Gastrocnemius medialis (tissue), 4 donors: Measurements from ENCODE around the gene UBN1. TPM values are rescaled to one million over a fixed set of nuclear protein-coding genes. Genes with fewer than 3 reads are reported as not detected.

Source experiments
- ATAC-seq, 2 donors: fragments of 150-250 bp; one replicate each; pipeline ENCODE4 v1.9.1; 2016
- DNase-seq, 2 donors: peaks; one replicate each; pipeline ENCODE4 v3.0.0-alpha.2; 2019
- H3K27ac ChIP-seq, 4 donors: fragments of 200-600 bp; sonication (generic); 1 replicate in 1 of 4; 2 replicates in 3 of 4; pipeline ENCODE4 v1.5.1; 2016 to 2018; ENCODE audit warnings: mild to moderate bottlenecking in 2 of 4, moderate library complexity in 1 of 4
- H3K27me3 ChIP-seq, 3 donors: fragments of 200-600 bp; sonication (generic) in 2 of 3; 1 replicate in 1 of 3; 2 replicates in 2 of 3; pipeline versions ENCODE4 v1.5.1 to v1.6.0; 2016 to 2019; ENCODE audit warnings: mild to moderate bottlenecking in 1 of 3, moderate library complexity in 1 of 3
- H3K36me3 ChIP-seq, 2 donors: fragments of 200-600 bp; sonication (generic) in 1 of 2; one replicate each; pipeline ENCODE4 v1.5.1; 2017 to 2018
- H3K4me1 ChIP-seq, 2 donors: fragments of 200-600 bp; sonication (generic) in 1 of 2; one replicate each; pipeline ENCODE4 v1.5.1; 2016 to 2017; ENCODE audit warnings: mild to moderate bottlenecking in 2 of 2
- H3K4me3 ChIP-seq, 4 donors: fragments of 200-600 bp; sonication (generic) in 3 of 4; 1 replicate in 1 of 4; 2 replicates in 3 of 4; pipeline ENCODE4 v1.5.1; 2016 to 2019; ENCODE audit warnings: mild to moderate bottlenecking in 2 of 4
- H3K9me3 ChIP-seq, 3 donors: fragments of 200-600 bp; sonication (generic) in 2 of 3; 1 replicate in 1 of 3; 2 replicates in 2 of 3; pipeline ENCODE4 v1.5.1; 2016 to 2019
- POLR2A ChIP-seq, 2 donors: fragments of 450-650 bp; IDR thresholded peaks; one replicate each; pipeline ENCODE4 v1.6.1; 2017; ENCODE audit warnings: antibody characterized with exemption in 2 of 2, mild to moderate bottlenecking in 2 of 2, moderate library complexity in 2 of 2
- in situ Hi-C, 4 donors: fragments of 200-750 bp; cut with MboI; loops; one replicate each; pipeline versions ENCODE4 v1.15.0 to v1.8.0; 2017; ENCODE audit warnings: low sequenced_read_pairs in 4 of 4
- intact Hi-C: fragments of 100-400 bp; cut with DNase I; formaldehyde crosslinking; loops from one replicate; pipeline ENCODE4 v1.15.1; 2023; ENCODE audit warnings: low total_unique reads
- total RNA-seq, 4 donors: library from RNA; depleted of rRNA; stranded (reverse); fragments of >200 nt; gene quantifications; one replicate each; pipeline versions ENCODE4 v1.1.0 to v1.2.3, GENCODE V29; 2016
- TF ChIP-seq, protein P1 (sequence below), 5 experiments: fragments of 450-650 bp in 3 of 5; fragments of 200-600 bp in 2 of 5; sonication (generic) in 2 of 5; IDR thresholded peaks in 4 of 5; conservative IDR thresholded peaks in 1 of 5; 1 replicate in 4 of 5; 2 replicates in 1 of 5; pipeline ENCODE4 v1.5.1; 2016 to 2019; ENCODE audit warnings: antibody characterized with exemption in 5 of 5, mild to moderate bottlenecking in 3 of 5, moderate library complexity in 3 of 5

UBN1 gene
- total RNA-seq, 4 donors from 2014 or later, result 25.3 to 33.4 (median 28.2) TPM

DNA sequence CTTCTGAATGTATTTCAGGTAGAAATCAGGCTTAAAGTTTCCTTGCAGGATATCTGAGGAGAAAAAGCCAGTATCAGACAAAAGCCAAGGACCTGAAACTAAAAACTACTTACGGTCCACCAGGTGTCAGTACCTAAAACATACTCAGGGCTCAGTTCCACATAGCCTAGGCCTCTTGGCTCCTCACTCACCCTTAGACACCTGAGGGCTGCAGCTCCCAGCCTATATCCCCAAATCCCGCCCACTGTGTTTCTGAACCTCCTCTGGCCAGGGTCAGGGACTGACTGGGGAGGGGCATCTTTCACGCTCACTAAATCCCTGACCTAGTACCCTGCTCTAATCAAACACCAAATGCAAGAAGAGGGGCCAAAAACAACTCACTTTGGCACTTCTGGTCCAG lies 36.0 kb upstream of the UBN1 start:
- in situ Hi-C loops, result no loop called here

DNA sequence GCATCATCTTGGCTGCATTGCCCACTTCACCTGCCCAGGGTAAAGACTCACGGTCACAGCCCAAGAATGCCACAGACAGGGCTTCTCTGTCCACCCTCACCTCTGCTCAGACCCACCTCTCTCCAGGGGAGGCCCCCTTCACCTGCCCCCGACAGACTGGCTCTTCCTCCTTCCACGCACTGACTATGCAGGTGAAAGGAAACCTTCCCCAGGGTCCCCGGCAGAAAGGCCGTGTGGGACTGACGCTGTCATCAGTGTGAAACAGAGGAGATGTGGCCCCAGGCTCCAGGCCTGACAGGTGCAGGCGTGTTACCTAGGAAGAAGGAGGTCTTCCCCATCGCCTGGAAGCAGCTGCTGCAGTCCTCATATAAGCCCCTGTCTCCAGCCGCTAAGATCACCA lies 35.5 kb upstream of the UBN1 start:
- peak overlapping the region in 1 of 4 donors; percentile 20 for H3K27ac ChIP-seq

More for the DNA sequence above, 36.0 kb upstream of the UBN1 start:
- H3K36me3 ChIP-seq, result peaks cover 0 to 74% of the 10 kb centered on the region in 2 donors
- no peak for DNase-seq
- intact Hi-C loops, result no loop called here
- no peak for ATAC-seq
- H3K4me1 ChIP-seq, result peaks cover 19% of the 10 kb centered on the region in 2 donors
- H3K4me3 ChIP-seq, result no peak overlapping the region
- no peaks in the 10 kb centered on the region for H3K27me3 ChIP-seq
- no peaks in the 10 kb centered on the region for H3K9me3 ChIP-seq
- no peak overlapping the region for H3K27ac ChIP-seq
- TF ChIP-seq, protein P1, sequence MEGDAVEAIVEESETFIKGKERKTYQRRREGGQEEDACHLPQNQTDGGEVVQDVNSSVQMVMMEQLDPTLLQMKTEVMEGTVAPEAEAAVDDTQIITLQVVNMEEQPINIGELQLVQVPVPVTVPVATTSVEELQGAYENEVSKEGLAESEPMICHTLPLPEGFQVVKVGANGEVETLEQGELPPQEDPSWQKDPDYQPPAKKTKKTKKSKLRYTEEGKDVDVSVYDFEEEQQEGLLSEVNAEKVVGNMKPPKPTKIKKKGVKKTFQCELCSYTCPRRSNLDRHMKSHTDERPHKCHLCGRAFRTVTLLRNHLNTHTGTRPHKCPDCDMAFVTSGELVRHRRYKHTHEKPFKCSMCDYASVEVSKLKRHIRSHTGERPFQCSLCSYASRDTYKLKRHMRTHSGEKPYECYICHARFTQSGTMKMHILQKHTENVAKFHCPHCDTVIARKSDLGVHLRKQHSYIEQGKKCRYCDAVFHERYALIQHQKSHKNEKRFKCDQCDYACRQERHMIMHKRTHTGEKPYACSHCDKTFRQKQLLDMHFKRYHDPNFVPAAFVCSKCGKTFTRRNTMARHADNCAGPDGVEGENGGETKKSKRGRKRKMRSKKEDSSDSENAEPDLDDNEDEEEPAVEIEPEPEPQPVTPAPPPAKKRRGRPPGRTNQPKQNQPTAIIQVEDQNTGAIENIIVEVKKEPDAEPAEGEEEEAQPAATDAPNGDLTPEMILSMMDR (IDR thresholded peaks at IDR 0.05 in 4 of 5, conservative IDR thresholded peaks at IDR 0.05 in 1 of 5), result no peak
- TF ChIP-seq POLR2A (IDR thresholded peaks at IDR 0.05), result no peak

DNA sequence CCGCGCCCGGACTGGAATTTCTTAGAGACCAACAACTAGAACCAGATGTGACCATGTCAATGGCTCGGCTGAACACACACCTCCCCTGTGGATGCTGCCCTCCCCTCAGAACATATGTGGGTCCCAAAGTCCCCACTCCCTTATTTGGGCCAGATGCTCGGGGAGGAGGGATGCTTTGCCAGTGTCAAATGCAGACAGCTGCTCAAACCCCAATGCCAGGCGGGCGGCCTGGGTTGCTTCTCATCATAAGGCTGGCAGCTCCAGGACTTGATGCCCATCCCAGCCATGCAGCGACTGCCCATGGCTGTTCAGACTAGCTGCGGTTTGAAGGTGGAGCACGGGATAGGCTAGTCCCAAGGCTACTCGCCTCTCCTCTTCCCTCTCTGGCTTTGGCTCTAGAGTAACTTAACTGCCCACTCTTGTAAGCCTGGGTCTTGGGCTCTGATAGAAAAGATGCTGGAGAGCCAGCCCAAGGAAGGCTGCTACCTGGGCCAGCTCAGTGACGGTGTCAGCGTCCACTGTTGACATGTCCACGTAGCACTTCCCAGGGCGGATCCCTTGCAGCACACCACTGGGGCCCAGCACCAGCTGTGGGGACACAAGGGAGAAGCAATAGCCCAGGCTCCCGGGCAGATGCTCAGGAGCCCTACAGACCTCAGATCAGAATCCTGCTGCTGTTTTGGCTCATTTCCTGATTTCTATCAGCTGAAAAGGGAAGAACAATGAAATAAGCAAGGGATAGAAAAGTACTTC lies 33.9 kb upstream of the UBN1 start:
- H3K36me3 ChIP-seq, result peaks cover 0 to 81% of the 10 kb centered on the region in 2 donors
- in situ Hi-C loops, result no loop called here
- peaks cover 19% of the 10 kb centered on the region in 2 donors for H3K4me1 ChIP-seq
- H3K9me3 ChIP-seq, result no peaks in the 10 kb centered on the region
- H3K4me3 ChIP-seq, result no peak overlapping the region
- no peaks in the 10 kb centered on the region for H3K27me3 ChIP-seq
- intact Hi-C loops, result no loop called here
- TF ChIP-seq, protein P1 (IDR thresholded peaks at IDR 0.05 in 4 of 5, conservative IDR thresholded peaks at IDR 0.05 in 1 of 5), result no peak
- no peak for TF ChIP-seq POLR2A (IDR thresholded peaks at IDR 0.05)
- H3K27ac ChIP-seq, result peak overlapping the region; percentile 88 to 92 (median 90)
- ATAC-seq (no peak), DNase-seq (no peak)

More for the DNA sequence above, 35.5 kb upstream of the UBN1 start:
- Histone ChIP-seq H3K4me1 (peaks cover 19% of the 10 kb centered on the region in 2 donors), H3K4me3 (no peak overlapping the region), H3K36me3 (peaks cover 0 to 76% of the 10 kb centered on the region in 2 donors), H3K9me3 (no peaks in the 10 kb centered on the region), H3K27me3 (no peaks in the 10 kb centered on the region)
- intact Hi-C loops (no loop called here), in situ Hi-C loops (no loop called here)
- DNase-seq (no peak), ATAC-seq (no peak)
- TF ChIP-seq, protein P1 (IDR thresholded peaks at IDR 0.05 in 4 of 5, conservative IDR thresholded peaks at IDR 0.05 in 1 of 5), result no peak
- TF ChIP-seq POLR2A (IDR thresholded peaks at IDR 0.05), result no peak

DNA sequence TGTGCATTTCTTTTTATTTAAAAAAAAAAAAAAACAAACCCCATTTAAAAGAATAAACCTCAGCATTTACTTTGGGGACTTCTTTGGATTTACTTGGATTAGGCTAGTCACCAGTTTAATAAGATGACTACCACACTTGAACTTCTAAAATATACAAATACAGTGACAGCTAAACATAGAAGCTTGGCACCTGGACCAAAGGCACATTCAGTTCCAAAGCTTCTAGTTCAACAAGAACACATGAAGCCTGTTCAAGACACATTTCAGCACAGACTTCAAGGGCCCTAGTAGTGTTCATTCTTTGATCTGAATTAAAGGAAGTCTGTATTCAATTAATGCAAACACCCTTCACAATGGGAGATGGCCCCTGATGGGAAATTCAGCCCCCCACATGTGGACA lies 33.2 kb upstream of the UBN1 start:
- in situ Hi-C loops, result no loop called here
- H3K36me3 ChIP-seq, result peaks cover 0 to 79% of the 10 kb centered on the region in 2 donors

More for the DNA sequence above, 33.2 kb upstream of the UBN1 start:
- H3K27me3 ChIP-seq, result no peaks in the 10 kb centered on the region
- no peak for TF ChIP-seq POLR2A (IDR thresholded peaks at IDR 0.05)
- TF ChIP-seq, protein P1 (IDR thresholded peaks at IDR 0.05 in 4 of 5, conservative IDR thresholded peaks at IDR 0.05 in 1 of 5), result no peak
- peak; percentile 62 to 79 for DNase-seq
- intact Hi-C loops, result no loop called here
- H3K4me1 ChIP-seq, result peaks cover 19% of the 10 kb centered on the region in 2 donors
- H3K27ac ChIP-seq, result peak overlapping the region; percentile 88 to 92 (median 90)
- no peaks in the 10 kb centered on the region for H3K9me3 ChIP-seq
- no peak overlapping the region for H3K4me3 ChIP-seq
- peak; percentile 97 to 98 for ATAC-seq
